Neural progenitor cell (in vitro differentiated cells): Measurements from ENCODE around the gene BRD9.

Experiments
- CTCF ChIP-seq: fragments of 200-600 bp; sonication (generic); IDR thresholded peaks from 2 replicates; pipeline ENCODE4 v1.5.1; 2017; ENCODE audit warnings: antibody characterized with exemption, mild to moderate bottlenecking
- EZH2 ChIP-seq: fragments of 200-600 bp; sonication (generic); IDR thresholded peaks from 2 replicates; pipeline ENCODE4 v1.6.1; 2017; ENCODE audit warnings: antibody characterized with exemption, mild to moderate bottlenecking, moderate library complexity
- EZH2phosphoT487 ChIP-seq: fragments of 200-600 bp; sonication (generic); IDR thresholded peaks from 2 replicates; pipeline ENCODE4 v1.6.1; 2017; ENCODE audit warnings: antibody characterized with exemption

GRCh38 chr5:855771-856530, 36.6 kb downstream of the BRD9 start:
- TF ChIP-seq CTCF (no peak), EZH2phosphoT487 (no peak), EZH2 (no peak)
